GM12878 (cell line): ENCODE data around the gene SIX5.

Source experiments
- ASH2L ChIP-seq: fragments of 300-600, 200-600 bp; sonication (generic); IDR thresholded peaks from 2 replicates; pipeline ENCODE4 v1.6.1; 2017; ENCODE audit warnings: low read depth, mild to moderate bottlenecking, borderline replicate concordance
- CHD4 ChIP-seq: fragments of 200-600 bp; sonication (generic); IDR thresholded peaks from 2 replicates; pipeline ENCODE4 v1.6.1; 2016; ENCODE audit warnings: mild to moderate bottlenecking
- CTCF ChIP-seq, 3 experiments: IDR thresholded peaks in 2 of 3; conservative IDR thresholded peaks in 1 of 3; 2 replicates each; pipeline ENCODE4 v1.5.1; 2011; ENCODE audit warnings: low read depth in 3 of 3, low read length in 3 of 3, mild to moderate bottlenecking in 3 of 3, control low read depth in 2 of 3, moderate library complexity in 2 of 3, inconsistent platforms in 1 of 3, mixed read lengths in 1 of 3; ENCODE audit not compliant: control insufficient read depth in 2 of 3, insufficient read depth in 1 of 3; ENCODE audit errors: extremely low read depth in 1 of 3
- EGR1 ChIP-seq, 2 experiments: IDR thresholded peaks; 1 replicate in 1 of 2; 2 replicates in 1 of 2; pipeline ENCODE4 v1.6.1; 2011 to 2012; ENCODE audit warnings: low read depth in 2 of 2, low read length in 2 of 2, borderline replicate concordance in 1 of 2, mild to moderate bottlenecking in 1 of 2, moderate library complexity in 1 of 2
- EP300 ChIP-seq, 2 experiments: fragments of 150-350 bp in 1 of 2; IDR thresholded peaks; 2 replicates each; pipeline ENCODE4 v1.6.1; 2011 to 2012; ENCODE audit warnings: low read depth in 2 of 2, low read length in 2 of 2, borderline replicate concordance in 1 of 2, improper control_type of control experiment in 1 of 2, inconsistent platforms in 1 of 2; ENCODE audit not compliant: control insufficient read depth in 1 of 2
- MYC ChIP-seq: IDR thresholded peaks from 2 replicates; pipeline ENCODE4 v1.6.1; 2011; ENCODE audit warnings: mild to moderate bottlenecking, low read length, moderate library complexity, inconsistent platforms; ENCODE audit not compliant: insufficient read depth, insufficient replicate concordance, insufficient read length, severe bottlenecking
- POLR2A ChIP-seq: IDR thresholded peaks from 2 replicates; pipeline ENCODE4 v1.6.1; 2011; ENCODE audit warnings: low read depth, mild to moderate bottlenecking, low read length
- RFX5 ChIP-seq: IDR thresholded peaks from 2 replicates; pipeline ENCODE4 v1.6.1; 2011; ENCODE audit warnings: low read depth, low read length, improper control_type of control experiment
- TAF1 ChIP-seq: IDR thresholded peaks from 2 replicates; pipeline ENCODE4 v1.6.1; 2011; ENCODE audit warnings: mild to moderate bottlenecking, low read depth, low read length, borderline replicate concordance

DNA sequence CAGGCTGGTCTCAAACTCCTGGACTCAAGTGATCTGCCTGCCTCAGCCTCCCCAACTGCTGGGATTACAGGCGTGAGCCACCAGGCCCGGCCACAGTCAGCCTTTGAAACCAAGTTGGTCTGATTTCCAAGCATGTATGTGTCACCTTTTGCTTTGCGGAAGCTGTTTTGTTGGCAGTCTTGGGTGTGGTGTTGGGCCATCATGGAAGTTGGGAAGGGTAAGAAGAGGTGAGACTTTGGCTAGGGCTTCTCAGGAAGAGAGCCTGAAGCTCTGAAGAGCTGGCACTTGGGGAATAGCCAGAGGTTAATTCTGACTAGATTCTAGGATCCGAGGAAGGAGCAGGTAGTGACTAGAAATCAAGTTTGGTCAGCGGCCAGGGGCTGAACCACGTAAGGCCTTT lies 43.2 kb upstream of the SIX5 start:
- TF ChIP-seq ASH2L (no peak), EGR1 (IDR thresholded peaks at IDR 0.05; ENCODE audit: borderline replicate concordance in 1 of 2, low read depth in 2 of 2, low read length in 2 of 2) (no peak), POLR2A (no peak), EP300 (IDR thresholded peaks at IDR 0.05; ENCODE audit: borderline replicate concordance in 1 of 2, control insufficient read depth in 1 of 2, low read depth in 2 of 2, low read length in 2 of 2) (no peak), CHD4 (no peak), CTCF (IDR thresholded peaks at IDR 0.05 in 2 of 3, conservative IDR thresholded peaks at IDR 0.05 in 1 of 3; ENCODE audit: control insufficient read depth in 2 of 3, extremely low read depth in 1 of 3, insufficient read depth in 1 of 3, low read depth in 3 of 3, low read length in 3 of 3) (no peak), TAF1 (no peak), MYC (no peak), RFX5 (no peak)
